Heart left ventricle (tissue), 16 donors: ENCODE results near the gene GALT. TPM values are rescaled to one million over a fixed set of nuclear protein-coding genes. Genes with fewer than 3 reads are reported as not detected.

ENCODE experiments used
- ATAC-seq, 4 donors: fragments of 200-7000 bp; cut with Tn5 transposase; one replicate each; pipeline ENCODE4 v1.9.1; 2020 to 2022; ENCODE audit warnings: moderate library complexity in 4 of 4, mild to moderate bottlenecking in 3 of 4, moderate number of reproducible peaks in 1 of 4
- DNase-seq, 5 donors: peaks; one replicate each; pipeline ENCODE4 v3.0.0-alpha.2; 2020
- H3K27ac ChIP-seq, 12 donors: fragments of 200-600 bp; sonication (generic) in 4 of 12; one replicate each; pipeline versions ENCODE4 v1.5.0 to v1.8.0; 2016 to 2022; ENCODE audit warnings: mild to moderate bottlenecking in 2 of 12
- H3K27me3 ChIP-seq, 9 donors: fragments of 200-600 bp; sonication (generic) in 2 of 9; one replicate each; pipeline versions ENCODE4 v1.5.1 to v1.8.0; 2016 to 2022; ENCODE audit warnings: mild to moderate bottlenecking in 3 of 9
- H3K36me3 ChIP-seq, 9 donors: fragments of 200-600 bp; sonication (generic) in 2 of 9; one replicate each; pipeline versions ENCODE4 v1.5.0 to v1.8.0; 2018 to 2022; ENCODE audit warnings: mild to moderate bottlenecking in 2 of 9
- H3K4me1 ChIP-seq, 12 donors: fragments of 200-600 bp; sonication (generic) in 4 of 12; one replicate each; pipeline versions ENCODE4 v1.5.0 to v1.8.0; 2016 to 2022; ENCODE audit warnings: mild to moderate bottlenecking in 3 of 12
- H3K4me3 ChIP-seq, 12 donors: fragments of 200-600 bp; sonication (generic) in 4 of 12; one replicate each; pipeline versions ENCODE4 v1.5.0 to v1.8.0; 2017 to 2022; ENCODE audit warnings: mild to moderate bottlenecking in 9 of 12, moderate library complexity in 4 of 12
- H3K9me3 ChIP-seq, 12 donors: fragments of 200-600 bp; sonication (generic) in 4 of 12; one replicate each; pipeline versions ENCODE4 v1.5.0 to v1.8.0; 2016 to 2022; ENCODE audit warnings: mild to moderate bottlenecking in 1 of 12
- POLR2A ChIP-seq, 2 donors: fragments of 450-650 bp; IDR thresholded peaks; one replicate each; pipeline ENCODE4 v1.6.1; 2017; ENCODE audit warnings: antibody characterized with exemption in 2 of 2, mild to moderate bottlenecking in 2 of 2, moderate library complexity in 2 of 2
- WGBS, 4 donors: extraction: QIAGEN DNeasy Blood & Tissue Kit in 2 of 4; methylation state at CpG; one replicate each; pipeline versions ENCODE4 v1.1.5 to v1.1.7; 2013 to 2018; 5-methylcytosine and 5-hydroxymethylcytosine counted together
- intact Hi-C, 10 donors: fragments of 100-400 bp; cut with DNase I; formaldehyde crosslinking; loops; one replicate each; pipeline versions ENCODE4 v1.11.1 to v1.14.2; 2022
- polyA plus RNA-seq, 2 donors: library from polyadenylated mRNA; stranded (reverse); fragments of 200-250 nt; gene quantifications; one replicate each; pipeline ENCODE4 v1.2.3, GENCODE V29; 2013
- total RNA-seq, 9 donors: library from RNA; depleted of rRNA in 2 of 9; stranded (reverse); fragments of >200 nt in 2 of 9; fragmentation: NEBNext Ultra II Directional in 3 of 9; extraction: Animal tissue kit (Norgen Biotek cat#: 25700) in 3 of 9; gene quantifications; one replicate each; pipeline versions ENCODE4 v1.1.0 to v1.2.4, GENCODE V29; 2016 to 2023
- TF ChIP-seq, protein P1 (sequence below), 12 donors: fragments of 200-600 bp; sonication (generic) in 4 of 12; IDR thresholded peaks; one replicate each; pipeline versions ENCODE4 v1.5.0 to v1.8.0; 2018 to 2022; ENCODE audit warnings: antibody characterized with exemption in 12 of 12, mild to moderate bottlenecking in 5 of 12
- donor health status: ischemic (EF 13 %, LVEDD 7.1; RV severe dilation, severe dysfunction).
- donor health status: healthy with polysubstance abuse.
- donor health status: DM: no; HTN: yes; CAD: no.
- donor health status: DM: no; HTN: no; CAD: no.
- donor health status: ischemic (EF 25% LVEDD 6.9; RV normal size, moderate dysfunction).
- donor health status: ischemic (EF 25% LVEDD 5.7; RV mildly dilated, moderate dysfunction).
- donor health status: healthy.
- donor health status: DM: yes; HTN: yes; CAD: no.
- donor health status: ischemic (EF 35%, LVEDD 5.7; RV mildly dilated, moderate dysfunction).
- donor health status: nonischemic (EF 11% LVEDD 7.7; RV severe dilation, severe dysfunction).
- donor health status: DM: yes; HTN: yes; CAD: no.
- donor health status: PGD.
- donor health status: ischemic (EF 29% LVEDD 5.4; RV normal size, mild dysfunction).
- donor health status: nonischemic (EF 23%, LVEDD 6.1; RV moderate dilation, normal function).

Gene GALT
- total and polyA plus RNA-seq, 11 donors = 16.8 to 67.9 (median 41.2) TPM

GRCh38 chr9:34630402-34631154 is 15.9 kb upstream of the GALT start:
- intact Hi-C loops = no loop called here
- Histone ChIP-seq H3K36me3 (peaks cover 0 to 7% (median 0%) of the 10 kb centered on the region in 9 donors), H3K4me1 (peaks cover 0 to 17% (median 7%) of the 10 kb centered on the region in 12 donors), H3K4me3 (no peak overlapping the region), H3K9me3 (no peaks in the 10 kb centered on the region), H3K27me3 (peaks cover 21 to 53% (median 40%) of the 10 kb centered on the region in 9 donors), H3K27ac (no peak overlapping the region)
- 39 to 40% (median 40%) methylated on average over 5 of the region's 5 CpGs for WGBS, 4 donors
- no peak for TF ChIP-seq POLR2A (IDR thresholded peaks at IDR 0.05)
- TF ChIP-seq, protein P1, sequence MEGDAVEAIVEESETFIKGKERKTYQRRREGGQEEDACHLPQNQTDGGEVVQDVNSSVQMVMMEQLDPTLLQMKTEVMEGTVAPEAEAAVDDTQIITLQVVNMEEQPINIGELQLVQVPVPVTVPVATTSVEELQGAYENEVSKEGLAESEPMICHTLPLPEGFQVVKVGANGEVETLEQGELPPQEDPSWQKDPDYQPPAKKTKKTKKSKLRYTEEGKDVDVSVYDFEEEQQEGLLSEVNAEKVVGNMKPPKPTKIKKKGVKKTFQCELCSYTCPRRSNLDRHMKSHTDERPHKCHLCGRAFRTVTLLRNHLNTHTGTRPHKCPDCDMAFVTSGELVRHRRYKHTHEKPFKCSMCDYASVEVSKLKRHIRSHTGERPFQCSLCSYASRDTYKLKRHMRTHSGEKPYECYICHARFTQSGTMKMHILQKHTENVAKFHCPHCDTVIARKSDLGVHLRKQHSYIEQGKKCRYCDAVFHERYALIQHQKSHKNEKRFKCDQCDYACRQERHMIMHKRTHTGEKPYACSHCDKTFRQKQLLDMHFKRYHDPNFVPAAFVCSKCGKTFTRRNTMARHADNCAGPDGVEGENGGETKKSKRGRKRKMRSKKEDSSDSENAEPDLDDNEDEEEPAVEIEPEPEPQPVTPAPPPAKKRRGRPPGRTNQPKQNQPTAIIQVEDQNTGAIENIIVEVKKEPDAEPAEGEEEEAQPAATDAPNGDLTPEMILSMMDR (IDR thresholded peaks at IDR 0.05) = no peak
- ATAC-seq (no peak), DNase-seq (no peak)

- H3K9me3 ChIP-seq = no peaks in the 10 kb centered on the region
- H3K4me3 ChIP-seq = no peak overlapping the region
- peaks cover 0 to 27% (median 14%) of the 10 kb centered on the region in 9 donors for H3K27me3 ChIP-seq
- no peak for ATAC-seq
- WGBS, 4 donors = 56 to 61% (median 59%) methylated on average over 5 of the region's 5 CpGs
- H3K36me3 ChIP-seq = peaks cover 0 to 8% (median 0%) of the 10 kb centered on the region in 9 donors
- H3K27ac ChIP-seq = no peak overlapping the region
- TF ChIP-seq, protein P1 (IDR thresholded peaks at IDR 0.05) = no peak
- no peak for TF ChIP-seq POLR2A (IDR thresholded peaks at IDR 0.05)
- intact Hi-C loops = loop anchor here in 4 of 10 donors (1.0 to 2.0 kb wide), 2 partner anchors 20 kb away; partner anchors contain the start of gene RPP25L (in 2 of the 4)
- peaks cover 0 to 32% (median 22%) of the 10 kb centered on the region in 12 donors for H3K4me1 ChIP-seq
- DNase-seq = no peak
Measured at GRCh38 chr9:34633166-34633565, 13.3 kb upstream of the GALT start.

DNA sequence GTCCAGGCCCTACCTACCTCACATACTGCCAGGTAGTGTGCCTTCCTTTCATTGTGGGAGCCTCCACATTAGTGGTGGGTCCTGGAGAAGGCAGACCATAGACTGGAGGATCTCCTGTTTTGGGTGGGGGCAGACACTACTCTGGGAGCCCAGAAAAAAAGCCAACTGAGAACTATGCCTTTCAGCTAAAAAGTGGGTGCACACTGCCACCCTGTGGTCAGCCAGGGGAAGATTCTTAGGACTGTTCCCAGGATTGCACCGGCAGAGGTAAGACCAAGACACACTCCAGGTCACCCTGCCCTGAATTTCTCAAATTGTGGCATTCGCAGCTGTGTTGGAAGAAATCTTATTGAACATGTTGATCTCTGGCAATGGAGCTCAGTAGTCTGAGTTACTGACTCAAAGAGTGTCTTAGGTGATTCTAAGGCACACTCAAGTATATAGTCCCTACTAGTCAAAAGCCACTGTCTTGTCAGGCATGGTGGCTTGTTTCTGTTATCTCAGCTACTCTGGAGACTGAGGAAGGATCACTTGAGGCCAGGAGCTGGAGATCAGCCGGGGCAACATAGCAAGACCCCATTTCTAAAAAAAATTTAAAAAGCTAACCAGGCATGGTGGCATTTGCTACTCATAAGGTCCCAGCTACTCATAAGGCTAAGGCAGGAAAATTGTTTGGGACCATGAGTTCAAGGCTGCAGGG is 12.5 kb upstream of the GALT start:
- DNase-seq = peak in 4 of 5 donors; percentile 46 to 78 (median 67)
- peaks cover 0 to 32% (median 22%) of the 10 kb centered on the region in 12 donors for H3K4me1 ChIP-seq
- no peaks in the 10 kb centered on the region for H3K9me3 ChIP-seq
- peak in 3 of 4 donors; percentile 14 to 29 (median 19) for ATAC-seq
- WGBS, 4 donors = 19 to 21% (median 20%) methylated on average over 3 of the region's 3 CpGs
- no peak overlapping the region for H3K4me3 ChIP-seq
- TF ChIP-seq, protein P1 (IDR thresholded peaks at IDR 0.05) = peak; percentile 74 to 92 (median 84)
- TF ChIP-seq POLR2A (IDR thresholded peaks at IDR 0.05) = no peak
- H3K27me3 ChIP-seq = peaks cover 0 to 18% (median 8%) of the 10 kb centered on the region in 9 donors
- intact Hi-C loops = loop anchor here in 7 of 10 donors (1.0 to 2.0 kb wide), 2 partner anchors 21 kb away; partner anchors contain the start of gene RPP25L (in 5 of the 7)
- H3K36me3 ChIP-seq = peaks cover 0 to 8% (median 0%) of the 10 kb centered on the region in 9 donors
- H3K27ac ChIP-seq = no peak overlapping the region
